Measurements from ENCODE around the gene ADARB2.

DNA sequence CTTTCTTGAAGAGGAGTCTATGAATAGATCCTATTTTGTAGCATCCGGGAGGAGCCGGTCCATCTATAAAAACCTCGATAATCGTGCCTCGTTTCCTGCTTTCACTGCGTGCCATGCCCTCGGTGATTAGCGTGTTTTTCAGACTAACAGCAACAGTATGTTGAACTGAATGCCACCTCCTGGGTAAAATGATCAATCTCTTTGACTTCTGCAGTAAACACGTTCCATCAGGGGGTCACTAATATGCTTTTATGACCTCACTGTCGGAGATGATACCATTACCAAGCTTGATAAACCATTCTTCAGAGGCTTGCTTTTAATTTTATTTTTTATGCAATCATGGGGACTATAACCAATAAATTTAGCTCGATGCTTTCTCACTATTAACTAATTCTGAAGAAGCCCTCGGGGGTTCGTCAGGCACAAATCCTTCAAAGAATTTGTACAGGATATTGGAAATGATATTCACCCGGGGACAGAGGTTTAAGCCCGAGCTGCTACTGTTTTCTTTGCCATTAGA is 228.3 kb downstream of the ADARB2 start:
- TF ChIP-seq, protein P1, sequence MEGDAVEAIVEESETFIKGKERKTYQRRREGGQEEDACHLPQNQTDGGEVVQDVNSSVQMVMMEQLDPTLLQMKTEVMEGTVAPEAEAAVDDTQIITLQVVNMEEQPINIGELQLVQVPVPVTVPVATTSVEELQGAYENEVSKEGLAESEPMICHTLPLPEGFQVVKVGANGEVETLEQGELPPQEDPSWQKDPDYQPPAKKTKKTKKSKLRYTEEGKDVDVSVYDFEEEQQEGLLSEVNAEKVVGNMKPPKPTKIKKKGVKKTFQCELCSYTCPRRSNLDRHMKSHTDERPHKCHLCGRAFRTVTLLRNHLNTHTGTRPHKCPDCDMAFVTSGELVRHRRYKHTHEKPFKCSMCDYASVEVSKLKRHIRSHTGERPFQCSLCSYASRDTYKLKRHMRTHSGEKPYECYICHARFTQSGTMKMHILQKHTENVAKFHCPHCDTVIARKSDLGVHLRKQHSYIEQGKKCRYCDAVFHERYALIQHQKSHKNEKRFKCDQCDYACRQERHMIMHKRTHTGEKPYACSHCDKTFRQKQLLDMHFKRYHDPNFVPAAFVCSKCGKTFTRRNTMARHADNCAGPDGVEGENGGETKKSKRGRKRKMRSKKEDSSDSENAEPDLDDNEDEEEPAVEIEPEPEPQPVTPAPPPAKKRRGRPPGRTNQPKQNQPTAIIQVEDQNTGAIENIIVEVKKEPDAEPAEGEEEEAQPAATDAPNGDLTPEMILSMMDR (conservative IDR thresholded peaks at IDR 0.05 in 1 of 2, IDR thresholded peaks at IDR 0.05 in 1 of 2; ENCODE audit: low read depth in 1 of 2, low read length in 2 of 2), result no peak
- TF ChIP-seq EZH2 (IDR thresholded peaks at IDR 0.05; ENCODE audit: low read length, missing control alignments), result no peak
